Endometrial microvascular endothelial cells (primary cell): ENCODE measurements around the gene RND3. TPM values are rescaled to one million over a fixed set of nuclear protein-coding genes. Genes with fewer than 3 reads are reported as not detected.

ENCODE experiments used
- in situ Hi-C: cut with HindIII; loops from 2 replicates; pipeline ENCODE4 v1.10.0; 2017; ENCODE audit warnings: low sequenced_read_pairs, low pct_unique_long_range_greater_than_20kb; ENCODE audit errors: inconsistent ontology term
- total RNA-seq: library from RNA; depleted of rRNA; stranded (reverse); fragments of >200 nt; gene quantifications from one replicate; pipeline ENCODE4 v1.2.3, GENCODE V29; 2015; ENCODE audit errors: inconsistent ontology term

Gene RND3
- total RNA-seq, 1 donor from 2014 or later = 43.8 TPM

DNA sequence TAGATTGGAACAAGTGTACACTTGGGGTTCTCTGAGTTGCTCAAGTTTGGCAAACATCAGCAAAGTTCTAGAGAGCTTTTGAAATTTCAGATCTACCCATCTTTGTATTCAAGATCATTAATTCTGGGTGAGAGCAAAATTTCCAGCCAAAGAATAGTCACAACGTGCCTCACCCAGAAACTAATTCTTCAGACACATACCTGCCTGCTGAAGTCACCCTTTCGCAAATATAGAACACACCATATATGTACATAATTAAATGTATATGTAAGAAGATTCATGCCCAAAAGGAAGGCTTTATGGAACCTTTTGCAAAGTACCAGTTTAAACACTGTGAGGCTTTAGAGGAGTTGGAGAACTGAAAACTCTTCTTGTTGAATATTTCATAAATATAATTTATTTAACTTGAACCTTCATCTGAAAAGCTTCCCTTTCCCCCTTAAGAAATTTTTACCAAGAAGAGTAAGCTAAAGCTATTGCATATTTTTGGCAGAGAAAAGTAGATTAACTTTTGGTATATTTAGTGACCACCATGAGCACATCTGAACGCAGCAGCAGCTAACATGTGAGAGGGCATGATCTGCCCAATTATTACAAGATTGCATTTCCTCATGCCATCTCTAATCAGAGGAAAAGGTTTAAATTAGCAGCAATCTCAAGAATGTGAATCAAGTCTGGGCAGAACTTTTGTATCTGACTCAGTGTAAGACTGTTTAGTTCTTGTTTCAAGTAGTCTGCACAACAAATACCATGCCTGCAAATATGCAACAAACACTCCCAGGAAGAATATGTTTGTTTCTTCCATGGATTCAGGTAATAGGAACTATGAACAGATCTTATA lies 8.2 kb downstream of the RND3 start:
- in situ Hi-C loops = no loop called here

DNA sequence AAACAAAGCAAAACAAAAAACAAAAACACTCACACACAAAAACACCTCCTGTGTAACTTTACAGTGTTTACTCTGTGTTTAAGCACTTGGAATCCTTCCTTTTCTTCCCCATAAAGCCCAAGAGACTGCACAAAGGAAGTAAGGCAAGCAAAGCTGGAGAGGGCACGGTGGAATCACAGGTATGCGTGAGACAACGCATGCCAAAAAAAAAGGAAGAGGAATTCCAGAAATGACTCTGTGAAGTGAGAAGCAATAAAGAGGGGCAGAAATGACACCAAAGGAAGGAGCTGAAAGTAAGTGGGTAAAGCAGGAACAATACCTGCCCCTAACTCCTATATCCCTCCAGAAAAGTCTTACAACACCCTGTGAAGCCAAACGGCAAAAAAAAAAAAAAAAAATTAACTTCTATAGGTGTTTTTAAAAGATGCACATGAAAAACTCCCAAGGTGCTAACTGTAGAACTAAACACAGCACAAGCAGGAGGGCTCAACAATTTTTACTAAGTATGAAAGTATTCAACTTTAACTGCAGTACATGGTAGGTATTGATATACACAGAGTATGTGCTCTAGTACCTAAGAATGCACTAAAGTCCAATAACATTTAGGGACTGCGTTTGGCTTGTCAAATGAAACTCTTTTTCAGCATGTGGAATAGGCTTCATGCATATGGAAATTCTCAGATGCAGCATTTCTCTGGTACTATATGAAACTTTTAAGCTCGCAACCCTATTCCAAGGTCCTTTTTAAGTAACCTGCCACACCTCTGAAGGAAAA lies 9.1 kb downstream of the RND3 start:
- in situ Hi-C loops = no loop called here

DNA sequence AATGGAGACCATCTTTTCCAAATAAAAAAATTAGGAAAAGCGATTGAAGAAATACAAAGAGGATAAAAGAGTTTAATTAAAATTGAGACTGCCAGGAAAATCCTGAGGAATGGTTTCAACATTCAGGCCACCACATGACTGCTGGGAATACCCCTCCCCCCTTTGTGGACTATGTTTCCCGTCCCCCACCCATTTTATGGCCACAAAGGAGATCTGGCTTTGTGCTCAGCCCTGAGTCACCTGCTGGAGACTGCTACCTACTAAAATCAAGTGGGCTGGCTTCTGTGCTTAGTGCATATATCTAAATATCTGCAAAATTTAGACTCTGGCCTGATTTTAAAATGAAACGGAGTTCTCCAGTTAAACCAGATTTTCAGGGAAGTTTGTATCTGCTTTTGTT lies 10.1 kb downstream of the RND3 start:
- in situ Hi-C loops = no loop called here

DNA sequence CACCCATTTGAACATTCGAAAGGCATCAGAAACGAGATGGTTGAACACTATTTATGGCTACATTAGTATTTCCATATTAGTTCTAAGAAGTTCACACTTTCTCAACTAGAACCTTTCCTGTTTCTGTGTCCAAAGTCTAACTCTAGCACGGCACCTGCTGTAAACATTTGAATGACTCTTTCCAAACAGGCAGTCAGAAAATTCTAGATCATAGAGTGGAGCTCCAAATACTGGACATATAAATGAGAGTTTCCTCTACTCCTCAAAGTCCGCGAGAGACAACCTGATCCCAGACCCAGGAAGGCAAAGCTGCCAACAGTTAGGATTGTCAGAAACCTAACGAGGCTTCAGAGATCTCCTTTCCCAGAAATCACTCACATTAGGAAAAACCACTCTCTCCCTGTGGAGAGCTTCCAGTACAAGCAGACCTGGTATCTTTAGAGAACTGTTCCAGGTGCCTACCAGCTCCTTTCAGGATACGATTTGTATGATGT lies 10.6 kb downstream of the RND3 start:
- in situ Hi-C loops = no loop called here

DNA sequence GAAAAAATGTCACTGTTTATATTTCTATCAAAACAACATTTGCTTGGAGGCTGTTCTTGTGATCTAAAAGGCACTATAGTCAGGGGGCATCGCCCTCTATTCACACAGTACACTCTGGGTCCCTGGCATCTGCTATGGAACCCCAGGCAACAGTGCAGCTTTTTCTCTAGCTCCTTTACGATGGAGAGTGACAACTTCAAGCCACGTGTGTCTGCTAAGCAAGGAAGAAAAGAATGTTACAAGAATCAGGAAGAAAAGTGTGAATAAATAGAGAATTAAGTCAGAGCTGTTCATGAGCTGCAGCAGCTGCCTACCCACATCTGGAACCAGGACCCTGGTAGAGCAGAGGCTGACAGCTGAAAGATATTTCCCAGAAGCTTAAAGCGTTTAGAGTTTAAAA lies 11.2 kb downstream of the RND3 start:
- in situ Hi-C loops = no loop called here

DNA sequence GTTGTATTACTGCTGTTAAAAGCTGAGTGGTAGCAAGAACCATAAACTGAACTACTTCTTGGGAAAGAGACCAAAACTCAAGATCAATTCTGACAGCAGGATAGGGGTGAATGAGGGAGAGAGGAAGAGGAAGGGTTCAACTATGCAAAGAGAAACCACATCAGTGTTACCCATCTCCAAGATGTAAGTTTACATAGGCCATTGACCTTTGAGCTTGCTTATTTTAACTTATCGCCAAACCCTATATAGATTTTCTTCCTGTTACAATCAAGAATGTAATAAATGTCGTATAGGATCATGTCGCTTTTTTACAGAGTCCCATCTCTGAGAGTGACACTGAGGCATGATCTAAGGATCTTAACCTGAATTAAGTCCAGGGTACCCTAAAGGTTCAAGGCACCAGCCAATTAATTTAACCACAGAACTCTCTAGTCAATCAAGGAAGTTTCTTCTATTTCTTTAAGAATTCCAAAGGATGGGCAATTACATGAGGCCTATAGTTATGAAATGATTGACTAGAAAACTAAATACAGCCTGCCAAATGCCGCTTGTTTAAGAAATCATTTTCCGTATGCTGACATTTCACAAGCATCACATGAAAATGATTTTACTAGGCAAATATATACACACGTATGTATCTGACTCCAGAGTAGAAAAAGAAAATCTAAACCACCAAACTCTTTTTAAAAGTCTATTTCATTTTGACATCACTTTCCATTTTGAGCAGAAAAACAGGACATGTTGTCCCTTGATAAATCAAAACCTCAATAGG lies 11.8 kb downstream of the RND3 start:
- in situ Hi-C loops = no loop called here

DNA sequence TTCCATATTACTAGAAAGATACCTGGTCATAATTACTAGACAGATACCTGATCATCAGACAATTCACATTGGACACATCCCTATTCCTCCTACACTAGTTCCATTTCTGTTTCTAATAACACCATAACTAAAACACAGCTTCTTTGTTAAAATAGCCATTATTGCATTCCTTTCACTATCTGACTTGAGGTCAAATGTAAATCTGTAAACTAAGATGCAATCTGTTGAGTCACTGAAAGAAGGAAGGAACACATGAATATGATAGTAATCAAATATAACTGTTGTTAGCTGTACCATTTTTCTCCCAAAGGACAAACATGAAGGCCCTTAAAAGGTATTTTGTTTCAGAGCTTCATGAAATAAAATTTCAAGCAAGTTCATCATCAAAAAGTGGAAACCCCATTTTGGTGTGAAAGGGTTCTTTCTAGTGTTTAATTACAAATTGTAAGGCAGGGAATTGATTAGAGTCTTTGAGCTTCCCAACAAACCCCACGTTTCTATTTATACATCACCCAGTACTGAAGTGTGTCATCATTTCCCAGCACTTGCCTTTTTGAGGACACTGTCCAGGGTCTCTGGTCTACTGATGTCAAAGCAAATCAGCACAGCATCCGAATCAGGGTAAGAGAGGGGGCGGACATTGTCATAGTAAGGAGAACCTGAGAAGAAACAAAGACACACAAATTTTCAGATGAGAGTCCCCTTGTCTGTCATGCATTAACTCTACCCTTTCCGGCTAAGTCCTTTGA lies 13.0 kb downstream of the RND3 start:
- in situ Hi-C loops = no loop called here

DNA sequence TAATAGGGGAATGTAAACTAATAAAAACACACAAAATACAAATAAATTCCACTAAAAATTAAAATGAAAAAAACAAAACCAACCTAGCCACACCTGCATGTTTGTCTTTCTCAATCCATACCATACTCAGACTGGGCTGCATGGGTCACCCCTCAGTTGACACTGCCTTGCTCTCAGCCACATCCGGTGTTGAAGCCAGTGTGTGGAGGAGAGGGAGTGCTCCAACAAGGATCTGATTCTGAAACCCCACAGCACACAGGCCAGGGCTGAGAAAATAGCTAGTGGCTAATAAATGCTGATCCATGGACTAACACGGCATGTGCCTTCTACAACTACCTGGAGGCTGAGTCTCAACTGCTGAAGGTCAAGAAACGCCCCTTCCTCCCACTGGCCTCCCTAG lies 13.7 kb downstream of the RND3 start:
- in situ Hi-C loops = no loop called here

DNA sequence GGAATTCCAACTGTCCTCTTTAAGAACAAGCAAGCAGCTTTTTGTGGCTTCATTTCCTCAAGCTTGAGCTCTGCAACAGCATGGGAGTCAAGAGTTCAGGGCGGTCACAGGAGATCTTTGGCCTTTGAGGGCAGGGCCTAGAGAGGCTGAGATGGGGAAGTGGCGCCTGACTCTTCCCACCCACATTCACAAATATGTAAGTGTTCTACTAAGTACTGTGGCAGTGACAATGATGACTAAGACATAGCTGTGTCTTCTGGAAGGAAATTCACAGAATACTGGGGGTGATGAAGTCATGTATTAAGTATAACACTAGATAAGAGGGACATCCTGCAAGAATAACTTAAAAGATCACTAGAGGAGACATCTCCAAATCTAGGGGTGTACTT lies 15.0 kb downstream of the RND3 start:
- in situ Hi-C loops = no loop called here

DNA sequence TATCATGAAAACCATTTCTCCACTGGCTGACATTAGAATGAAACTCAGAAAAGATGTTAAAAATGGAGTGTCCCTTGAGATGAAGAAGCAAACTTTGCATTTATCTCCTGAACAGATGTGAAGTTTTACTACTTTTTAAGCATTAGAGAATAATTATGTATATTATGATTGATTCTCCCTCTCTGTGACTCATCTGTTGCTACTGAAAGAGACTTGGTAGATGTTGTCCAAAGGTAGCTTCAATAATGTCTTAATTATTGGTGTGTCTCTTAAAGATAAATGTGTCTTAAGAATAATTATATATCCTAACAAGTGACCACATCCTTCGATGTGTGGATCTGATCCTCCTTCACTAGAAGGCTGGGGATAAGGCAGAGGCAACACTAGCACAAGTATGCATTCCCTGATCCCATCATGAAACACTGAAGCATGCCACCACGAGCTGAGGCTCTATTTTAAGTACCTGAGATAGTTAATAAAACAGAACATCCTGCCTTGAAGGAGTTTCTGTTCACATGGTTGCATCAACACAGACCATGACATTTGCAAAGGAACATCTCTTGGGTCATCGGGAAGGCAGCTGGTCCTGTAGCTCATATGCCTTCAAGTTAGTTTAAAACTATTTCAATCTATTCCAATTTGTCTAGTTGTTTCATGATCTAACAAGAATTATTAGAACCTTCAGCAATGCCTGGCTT lies 15.5 kb downstream of the RND3 start:
- in situ Hi-C loops = no loop called here

DNA sequence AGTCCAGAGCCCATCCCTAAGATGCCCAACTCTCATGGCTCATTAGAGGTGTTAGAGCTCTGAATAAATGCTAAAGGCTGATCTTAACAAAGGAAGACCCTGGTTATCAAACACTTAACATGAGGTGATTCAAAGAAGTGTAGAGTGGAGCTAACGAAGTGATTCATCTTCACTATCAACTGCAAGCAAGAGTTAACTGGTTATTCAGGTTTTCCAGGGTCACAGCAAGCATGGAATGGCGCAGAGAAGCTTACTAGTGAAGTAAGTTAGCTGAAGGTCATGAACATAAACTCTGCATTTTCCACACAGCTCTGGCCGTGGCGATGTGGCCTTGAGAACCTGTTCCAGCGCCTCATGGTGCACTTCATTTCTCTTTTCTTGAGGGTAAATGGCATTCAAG lies 17.0 kb downstream of the RND3 start:
- in situ Hi-C loops = no loop called here

DNA sequence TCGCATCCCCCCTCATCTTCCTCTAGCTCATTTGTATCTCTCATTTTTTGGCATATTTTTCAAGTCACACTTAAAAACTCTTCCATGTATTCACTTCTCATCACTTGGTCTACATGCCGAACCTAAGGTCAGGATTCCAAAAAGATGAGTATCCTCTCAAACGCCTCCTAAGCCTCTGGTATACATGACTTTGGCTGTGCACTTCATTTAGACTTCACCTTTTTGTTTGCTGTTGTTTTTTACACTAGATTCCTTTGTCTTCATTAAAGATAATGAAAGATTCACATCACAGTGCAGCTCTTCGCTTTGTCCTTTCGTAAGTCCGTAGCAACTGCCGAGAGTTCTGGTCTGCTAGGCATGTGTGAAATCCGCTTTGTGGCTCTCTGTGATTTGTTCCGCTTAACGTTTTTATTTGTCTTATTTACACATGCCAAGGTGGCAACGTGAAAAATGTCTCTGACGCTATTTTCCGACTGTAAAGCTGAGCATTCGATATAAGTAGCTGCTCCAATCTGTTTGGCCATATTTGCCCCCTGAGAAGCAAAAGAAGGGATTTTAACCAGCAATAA lies 17.7 kb downstream of the RND3 start:
- in situ Hi-C loops = no loop called here

DNA sequence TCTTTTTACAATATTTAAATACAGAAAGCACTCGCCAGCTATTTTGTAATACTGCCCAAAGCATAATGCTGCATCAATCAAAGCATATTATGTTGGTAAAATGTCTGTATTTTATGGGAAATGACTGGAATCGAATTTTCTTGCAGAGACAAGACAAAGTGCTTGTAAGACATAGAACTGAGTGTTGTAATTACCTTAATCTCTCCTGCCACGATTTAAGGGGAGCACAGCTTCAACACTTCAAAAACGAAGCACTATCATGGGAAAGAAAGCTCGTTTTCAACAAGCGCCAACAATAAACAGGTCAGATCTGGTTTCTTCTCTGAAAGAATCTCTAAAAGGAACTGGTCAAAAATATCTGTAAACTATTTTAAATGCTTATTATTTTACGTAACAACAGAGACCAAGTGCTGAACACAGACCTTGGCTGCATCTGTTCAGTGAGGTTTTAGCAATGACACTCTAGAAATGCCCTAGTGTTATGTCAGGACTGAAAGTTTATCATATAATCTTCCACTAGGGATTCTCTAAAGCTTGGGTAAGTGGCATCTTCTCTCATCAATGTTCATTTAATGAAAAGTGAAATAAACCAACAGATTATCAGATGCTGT lies 19.0 kb downstream of the RND3 start:
- in situ Hi-C loops = no loop called here

DNA sequence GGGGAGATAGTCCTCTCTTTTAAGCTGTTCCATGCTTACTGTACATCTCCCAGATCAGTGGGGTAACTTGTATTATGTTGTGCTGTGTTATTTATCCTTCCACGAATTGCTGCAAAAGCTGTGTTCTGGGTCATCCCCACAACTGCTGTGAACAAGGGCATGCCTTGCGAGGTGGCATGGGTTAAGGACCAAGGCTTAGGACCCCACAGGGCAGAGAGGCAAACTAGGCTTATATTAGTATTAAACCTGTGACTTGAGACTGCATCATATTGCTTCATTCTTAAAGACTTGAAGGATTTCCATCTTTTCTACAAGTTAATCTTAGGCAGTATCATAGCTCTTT lies 19.9 kb downstream of the RND3 start:
- in situ Hi-C loops = no loop called here

DNA sequence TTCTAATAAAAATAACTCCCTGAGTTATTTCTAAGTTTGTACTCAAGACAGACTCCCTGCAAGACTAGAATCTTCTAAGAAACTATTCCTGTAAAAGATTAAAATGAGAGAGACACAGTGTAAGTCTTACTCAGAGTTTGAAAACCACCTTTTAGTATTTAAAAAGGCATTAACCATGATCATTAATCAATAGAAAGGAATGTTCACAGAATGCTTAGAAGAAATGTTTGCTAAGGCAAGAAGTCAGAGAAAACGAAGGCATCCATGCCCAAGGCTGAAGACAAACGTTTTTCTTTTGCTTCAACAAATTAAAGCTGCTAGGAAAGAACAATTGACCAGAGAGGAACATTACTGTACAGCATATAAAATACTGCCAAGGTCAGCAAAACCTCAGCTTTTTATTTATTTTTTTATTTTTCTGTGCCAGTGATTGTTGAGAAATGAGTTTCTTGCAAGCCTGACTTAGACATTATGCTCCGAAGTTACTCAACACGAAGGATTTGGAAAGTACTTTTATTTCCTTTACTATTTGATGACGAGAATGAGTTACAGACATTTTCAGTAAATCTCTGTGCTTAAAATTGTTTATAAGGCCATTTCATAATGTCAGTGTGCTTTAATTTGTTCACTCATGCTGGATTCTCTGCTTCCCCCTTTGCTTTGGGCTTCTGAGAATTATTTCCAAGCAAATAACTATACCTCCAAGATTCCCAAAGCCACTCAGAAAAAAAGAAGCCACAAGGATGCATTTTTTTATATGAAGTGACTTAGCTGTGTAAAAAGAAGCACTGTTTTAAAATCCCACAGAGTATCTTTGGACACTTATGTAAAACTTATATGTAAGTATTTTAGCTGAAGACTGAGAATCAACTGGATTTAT lies 20.5 kb downstream of the RND3 start:
- in situ Hi-C loops = no loop called here

DNA sequence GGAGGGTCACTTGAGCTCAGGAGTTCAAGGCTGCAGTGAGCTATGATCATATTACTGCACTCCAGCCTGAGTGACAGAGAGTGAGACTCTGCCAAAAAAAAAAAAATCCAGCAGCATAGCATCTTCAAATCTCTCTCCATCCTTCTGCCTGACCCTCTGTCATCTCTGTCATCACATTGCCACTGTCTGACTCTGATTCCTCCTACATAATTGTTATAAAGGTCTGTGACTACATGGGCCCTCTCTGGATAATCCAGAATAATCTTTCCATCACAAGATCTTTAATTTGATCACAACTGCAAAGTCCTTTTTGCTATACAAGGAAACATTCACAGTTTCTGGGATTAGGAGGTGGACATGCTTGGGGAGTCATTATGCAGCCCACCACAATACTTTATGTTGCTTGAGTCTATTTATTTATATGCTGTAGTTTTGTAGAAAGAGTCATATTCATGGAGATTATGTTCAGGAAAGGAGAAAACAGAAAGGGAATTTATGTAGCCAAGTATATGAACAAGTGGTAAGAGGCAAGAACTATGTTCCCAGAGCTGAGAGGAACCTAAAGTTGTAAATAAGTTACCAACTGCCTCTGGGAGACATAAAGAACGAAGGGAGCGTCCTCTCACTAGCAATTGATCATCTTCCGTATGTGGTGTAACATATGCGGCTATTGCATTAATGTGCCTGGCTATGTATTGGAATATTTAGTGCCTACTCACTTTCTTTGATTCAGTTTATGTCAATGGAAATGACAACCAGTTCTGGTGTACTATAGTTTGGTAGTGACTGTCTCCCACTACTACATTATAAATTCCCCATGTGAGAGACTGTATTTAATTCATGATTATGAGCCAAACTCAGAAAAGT lies 21.5 kb downstream of the RND3 start:
- in situ Hi-C loops = no loop called here
